Neural cell (in vitro differentiated cells): Measurements from ENCODE around the gene C11orf16.

ENCODE experiments used
- EP300 ChIP-seq: fragments of 450-650 bp; conservative IDR thresholded peaks from 2 replicates; pipeline ENCODE4 v1.6.1; 2014; ENCODE audit warnings: antibody characterized with exemption, mild to moderate bottlenecking, moderate library complexity; ENCODE audit not compliant: poor library complexity, severe bottlenecking
- EZH2 ChIP-seq: fragments of 200-600, 300-800 bp; shearing (Covaris generic), sonication (generic); IDR thresholded peaks from 2 replicates; pipeline ENCODE4 v1.6.1; 2014; ENCODE audit warnings: antibody characterized with exemption, low read length, borderline replicate concordance, mild to moderate bottlenecking; ENCODE audit not compliant: insufficient read depth, poor library complexity, severe bottlenecking
- MXI1 ChIP-seq: fragments of 450-650 bp; conservative IDR thresholded peaks from 2 replicates; pipeline ENCODE4 v1.6.1; 2014; ENCODE audit warnings: antibody characterized with exemption, mild to moderate bottlenecking; ENCODE audit not compliant: poor library complexity, severe bottlenecking
- POLR2AphosphoS5 ChIP-seq: IDR thresholded peaks from 2 replicates; pipeline ENCODE4 v1.6.1; 2012
- TF ChIP-seq, protein P1 (sequence below): fragments of 450-650 bp; IDR thresholded peaks from 2 replicates; pipeline ENCODE4 v1.5.1; 2014; ENCODE audit warnings: antibody characterized with exemption, mild to moderate bottlenecking, moderate library complexity; ENCODE audit not compliant: poor library complexity, severe bottlenecking

GRCh38 chr11:8871962-8872361 lies 60.8 kb downstream of the C11orf16 start:
- TF ChIP-seq, protein P1, sequence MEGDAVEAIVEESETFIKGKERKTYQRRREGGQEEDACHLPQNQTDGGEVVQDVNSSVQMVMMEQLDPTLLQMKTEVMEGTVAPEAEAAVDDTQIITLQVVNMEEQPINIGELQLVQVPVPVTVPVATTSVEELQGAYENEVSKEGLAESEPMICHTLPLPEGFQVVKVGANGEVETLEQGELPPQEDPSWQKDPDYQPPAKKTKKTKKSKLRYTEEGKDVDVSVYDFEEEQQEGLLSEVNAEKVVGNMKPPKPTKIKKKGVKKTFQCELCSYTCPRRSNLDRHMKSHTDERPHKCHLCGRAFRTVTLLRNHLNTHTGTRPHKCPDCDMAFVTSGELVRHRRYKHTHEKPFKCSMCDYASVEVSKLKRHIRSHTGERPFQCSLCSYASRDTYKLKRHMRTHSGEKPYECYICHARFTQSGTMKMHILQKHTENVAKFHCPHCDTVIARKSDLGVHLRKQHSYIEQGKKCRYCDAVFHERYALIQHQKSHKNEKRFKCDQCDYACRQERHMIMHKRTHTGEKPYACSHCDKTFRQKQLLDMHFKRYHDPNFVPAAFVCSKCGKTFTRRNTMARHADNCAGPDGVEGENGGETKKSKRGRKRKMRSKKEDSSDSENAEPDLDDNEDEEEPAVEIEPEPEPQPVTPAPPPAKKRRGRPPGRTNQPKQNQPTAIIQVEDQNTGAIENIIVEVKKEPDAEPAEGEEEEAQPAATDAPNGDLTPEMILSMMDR: no peak
- no peak for TF ChIP-seq EP300
- no peak for TF ChIP-seq EZH2
- no peak for TF ChIP-seq POLR2AphosphoS5
- TF ChIP-seq MXI1: no peak
